Mesothelial cell of epicardium (in vitro differentiated cells): ENCODE data around the gene NCKAP5. TPM values are rescaled to one million over a fixed set of nuclear protein-coding genes. Genes with fewer than 3 reads are reported as not detected.

ENCODE experiments used
- DNase-seq, 2 experiments: peaks; one replicate each; pipeline ENCODE4 v3.0.0; 2021; ENCODE audit warnings: low spot score in 2 of 2; ENCODE audit not compliant: unreplicated experiment in 2 of 2
- H3K27ac Mint-ChIP-seq: 2 replicates; pipeline ENCODE4 v1.8.0; 2021; ENCODE audit warnings: mixed read lengths
- H3K27me3 Mint-ChIP-seq: 2 replicates; pipeline ENCODE4 v1.8.0; 2021; ENCODE audit warnings: low read depth, mixed read lengths
- H3K36me3 Mint-ChIP-seq: 2 replicates; pipeline ENCODE4 v1.8.0; 2021; ENCODE audit warnings: mixed read lengths
- H3K4me1 Mint-ChIP-seq: 2 replicates; pipeline ENCODE4 v1.8.0; 2021; ENCODE audit warnings: mixed read lengths
- H3K4me3 Mint-ChIP-seq: 2 replicates; pipeline ENCODE4 v1.8.0; 2021; ENCODE audit warnings: mild to moderate bottlenecking, moderate library complexity, mixed read lengths
- H3K9me3 Mint-ChIP-seq: 2 replicates; pipeline ENCODE4 v1.8.0; 2021; ENCODE audit warnings: mixed read lengths
- CTCF ChIP-seq: fragments of 200-600 bp; sonication (generic); IDR thresholded peaks from one replicate; pipeline ENCODE4 v1.5.0; 2021; ENCODE audit warnings: antibody characterized with exemption; ENCODE audit not compliant: unreplicated experiment
- total RNA-seq: library from RNA; stranded (reverse); gene quantifications from 3 replicates; pipeline ENCODE4 v1.2.1, GENCODE V29; 2021

The NCKAP5 gene
- total RNA-seq, 1 donor from 2014 or later = 2.1 TPM

- Mint-ChIP-seq H3K27ac (no peak overlapping the region), H3K9me3 (no peaks in the 10 kb centered on the region), H3K4me3 (no peak overlapping the region), H3K36me3 (no peaks in the 10 kb centered on the region), H3K27me3 (peaks cover 2% of the 10 kb centered on the region), H3K4me1 (no peaks in the 10 kb centered on the region)
- TF ChIP-seq CTCF = no peak
- no peak for DNase-seq
Measured at GRCh38 chr2:132863961-132864360, 704.3 kb downstream of the NCKAP5 start.

- Mint-ChIP-seq H3K9me3 (no peaks in the 10 kb centered on the region), H3K27me3 (peaks cover 1% of the 10 kb centered on the region), H3K27ac (no peak overlapping the region), H3K4me3 (no peak overlapping the region), H3K4me1 (no peaks in the 10 kb centered on the region), H3K36me3 (no peaks in the 10 kb centered on the region)
- no peak for DNase-seq
- no peak for TF ChIP-seq CTCF
Measured at GRCh38 chr2:132860220-132860619, 708.0 kb downstream of the NCKAP5 start.

- Mint-ChIP-seq H3K4me3 (no peak overlapping the region), H3K36me3 (no peaks in the 10 kb centered on the region), H3K27me3 (peaks cover 1% of the 10 kb centered on the region), H3K27ac (no peak overlapping the region), H3K9me3 (no peaks in the 10 kb centered on the region), H3K4me1 (no peaks in the 10 kb centered on the region)
- DNase-seq = no peak
- TF ChIP-seq CTCF = no peak
Measured at GRCh38 chr2:132859590-132859989, 708.7 kb downstream of the NCKAP5 start.

- Mint-ChIP-seq H3K27ac (no peak overlapping the region), H3K4me3 (no peak overlapping the region), H3K4me1 (no peaks in the 10 kb centered on the region), H3K36me3 (no peaks in the 10 kb centered on the region), H3K27me3 (peaks cover 1% of the 10 kb centered on the region), H3K9me3 (no peaks in the 10 kb centered on the region)
- no peak for DNase-seq
- no peak for TF ChIP-seq CTCF
Measured at GRCh38 chr2:132857319-132857718, 710.9 kb downstream of the NCKAP5 start.

DNA sequence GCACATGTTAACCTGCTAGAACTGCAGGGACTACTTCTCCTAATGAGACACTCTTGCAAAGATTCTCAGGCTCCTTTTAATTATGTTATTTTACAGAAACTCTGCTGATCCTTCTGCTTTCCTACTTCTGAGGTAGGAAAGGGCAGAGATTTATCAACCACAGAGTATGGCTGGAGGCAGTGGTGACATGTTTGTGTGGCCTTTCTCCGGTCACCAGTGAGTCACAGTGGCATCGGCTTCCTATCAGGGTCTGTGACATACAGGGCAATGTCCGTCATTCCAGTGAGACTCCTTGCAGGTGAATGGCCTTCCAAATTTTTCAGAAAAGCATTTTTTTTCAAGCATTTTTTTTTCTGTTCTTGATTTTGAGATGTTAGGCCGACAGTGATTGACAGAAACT, 717.6 kb downstream of the NCKAP5 start:
- Mint-ChIP-seq H3K27me3 (no peaks in the 10 kb centered on the region), H3K27ac (no peak overlapping the region), H3K4me3 (no peak overlapping the region), H3K36me3 (no peaks in the 10 kb centered on the region), H3K4me1 (no peaks in the 10 kb centered on the region), H3K9me3 (no peaks in the 10 kb centered on the region)
- DNase-seq = no peak
- no peak for TF ChIP-seq CTCF

DNA sequence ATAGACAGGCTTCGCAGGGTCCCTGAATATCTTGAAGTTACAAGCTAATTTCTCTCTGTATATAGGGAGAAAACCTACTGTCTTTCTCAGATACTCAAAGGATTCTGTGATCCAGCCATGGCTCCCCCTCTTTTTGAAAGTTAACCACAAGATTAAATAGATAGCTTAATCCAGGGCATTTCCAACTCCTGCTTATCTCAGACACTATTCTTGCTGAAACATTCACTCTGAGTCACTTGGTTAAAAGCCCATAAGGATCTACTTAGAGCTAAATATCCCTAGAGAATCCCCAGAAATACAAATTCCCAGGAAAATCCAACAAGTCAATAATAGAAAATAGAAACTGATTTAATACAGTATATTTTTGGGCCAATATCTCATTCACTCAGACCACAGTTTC, 719.1 kb downstream of the NCKAP5 start:
- no peak for TF ChIP-seq CTCF
- no peaks in the 10 kb centered on the region for H3K36me3 Mint-ChIP-seq
- H3K4me1 Mint-ChIP-seq = no peaks in the 10 kb centered on the region
- DNase-seq = no peak
- no peak overlapping the region for H3K27ac Mint-ChIP-seq
- no peaks in the 10 kb centered on the region for H3K9me3 Mint-ChIP-seq
- H3K4me3 Mint-ChIP-seq = no peak overlapping the region
- no peaks in the 10 kb centered on the region for H3K27me3 Mint-ChIP-seq
